ACC112 (cell line): ENCODE data around the gene GAS7.

Experiments
- H2AFZ ChIP-seq: fragments of 200-600 bp; sonication (generic); one replicate; pipeline ENCODE4 v1.6.0; 2017; ENCODE audit warnings: antibody characterized with exemption, low read length; ENCODE audit not compliant: unreplicated experiment
- H3K27ac ChIP-seq: fragments of 200-600 bp; sonication (generic); 2 replicates; pipeline ENCODE4 v1.5.1; 2014; ENCODE audit warnings: low read depth, mild to moderate bottlenecking, antibody characterized with exemption, low read length, moderate library complexity
- H3K27me3 ChIP-seq: fragments of 200-600 bp; sonication (generic); 2 replicates; pipeline ENCODE4 v1.6.1; 2014; ENCODE audit warnings: mild to moderate bottlenecking, antibody characterized with exemption, low read length, moderate library complexity, mixed read lengths; ENCODE audit not compliant: insufficient read depth
- H3K36me3 ChIP-seq: fragments of 200-600 bp; sonication (generic); 2 replicates; pipeline ENCODE4 v1.6.1; 2016; ENCODE audit warnings: mild to moderate bottlenecking, antibody characterized with exemption, low read length, moderate library complexity, mixed read lengths; ENCODE audit not compliant: insufficient read depth
- H3K4me1 ChIP-seq: fragments of 200-600 bp; sonication (generic); one replicate; pipeline ENCODE4 v1.6.1; 2016; ENCODE audit warnings: low read length, mixed read lengths; ENCODE audit not compliant: insufficient read depth, unreplicated experiment, control insufficient read depth
- H3K4me3 ChIP-seq: fragments of 200-600 bp; sonication (generic); 2 replicates; pipeline ENCODE4 v1.5.1; 2014; ENCODE audit warnings: mild to moderate bottlenecking, low read depth, low read length
- H3K79me2 ChIP-seq: fragments of 200-600 bp; sonication (generic); one replicate; pipeline ENCODE4 v1.6.0; 2016; ENCODE audit warnings: low read length; ENCODE audit not compliant: control insufficient read depth, unreplicated experiment, insufficient read depth

GAS7 gene

GRCh38 chr17:10135539-10136257 is 62.7 kb downstream of the GAS7 start:
- H3K79me2 ChIP-seq, result no peaks in the 10 kb centered on the region
- no peak overlapping the region for H2AFZ ChIP-seq
- H3K27me3 ChIP-seq, result no peaks in the 10 kb centered on the region
- H3K36me3 ChIP-seq, result no peaks in the 10 kb centered on the region
- no peak overlapping the region; the same call in 1 of the 2 replicates for H3K27ac ChIP-seq
- no peak overlapping the region for H3K4me3 ChIP-seq
- H3K4me1 ChIP-seq, result peaks cover 7% of the 10 kb centered on the region

GRCh38 chr17:10130677-10131076 is 67.7 kb downstream of the GAS7 start:
- Histone ChIP-seq H3K4me3 (no peak overlapping the region), H3K27me3 (no peaks in the 10 kb centered on the region), H3K79me2 (no peaks in the 10 kb centered on the region), H3K27ac (no peak overlapping the region), H3K4me1 (peaks cover 20% of the 10 kb centered on the region), H3K36me3 (no peaks in the 10 kb centered on the region), H2AFZ (no peak overlapping the region)

GRCh38 chr17:10130263-10130662 is 68.1 kb downstream of the GAS7 start:
- no peaks in the 10 kb centered on the region for H3K79me2 ChIP-seq

GRCh38 chr17:10127819-10128425 is 70.5 kb downstream of the GAS7 start:
- H3K27ac ChIP-seq, result peak overlapping the region; percentile 75
- H3K4me1 ChIP-seq, result peaks cover 18% of the 10 kb centered on the region
- H3K4me3 ChIP-seq, result no peak overlapping the region

More at GRCh38 chr17:10130263-10130662, 68.1 kb downstream of the GAS7 start:
- H3K36me3 ChIP-seq, result no peaks in the 10 kb centered on the region
- no peaks in the 10 kb centered on the region for H3K27me3 ChIP-seq
- no peak overlapping the region for H3K4me3 ChIP-seq
- H3K4me1 ChIP-seq, result peaks cover 18% of the 10 kb centered on the region
- H3K27ac ChIP-seq, result no peak overlapping the region
- H2AFZ ChIP-seq, result no peak overlapping the region

GRCh38 chr17:10126616-10127501 is 71.5 kb downstream of the GAS7 start:
- Histone ChIP-seq H3K79me2 (no peaks in the 10 kb centered on the region), H2AFZ (peak overlapping the region; percentile 55)

More at GRCh38 chr17:10127819-10128425, 70.5 kb downstream of the GAS7 start:
- Histone ChIP-seq H2AFZ (peak overlapping the region; percentile 55), H3K79me2 (no peaks in the 10 kb centered on the region), H3K27me3 (no peaks in the 10 kb centered on the region), H3K36me3 (no peaks in the 10 kb centered on the region)

GRCh38 chr17:10126276-10126615 is 72.2 kb downstream of the GAS7 start:
- Histone ChIP-seq H3K79me2 (no peaks in the 10 kb centered on the region), H3K36me3 (no peaks in the 10 kb centered on the region), H3K4me1 (peaks cover 18% of the 10 kb centered on the region), H3K4me3 (no peak overlapping the region), H3K27me3 (no peaks in the 10 kb centered on the region), H2AFZ (no peak overlapping the region), H3K27ac (no peak overlapping the region)

More at GRCh38 chr17:10126616-10127501, 71.5 kb downstream of the GAS7 start:
- Histone ChIP-seq H3K4me1 (peaks cover 18% of the 10 kb centered on the region), H3K4me3 (no peak overlapping the region), H3K27me3 (no peaks in the 10 kb centered on the region), H3K36me3 (no peaks in the 10 kb centered on the region), H3K27ac (peak overlapping the region; percentile 75)

GRCh38 chr17:10125531-10126275 is 72.7 kb downstream of the GAS7 start:
- Histone ChIP-seq H3K4me3 (no peak overlapping the region), H3K36me3 (no peaks in the 10 kb centered on the region), H3K4me1 (peaks cover 18% of the 10 kb centered on the region), H3K27me3 (no peaks in the 10 kb centered on the region), H3K79me2 (no peaks in the 10 kb centered on the region), H2AFZ (no peak overlapping the region), H3K27ac (no peak overlapping the region)

GRCh38 chr17:10123093-10123492 is 75.3 kb downstream of the GAS7 start:
- no peaks in the 10 kb centered on the region for H3K36me3 ChIP-seq
- H3K4me3 ChIP-seq, result no peak overlapping the region
- H2AFZ ChIP-seq, result no peak overlapping the region
- H3K27ac ChIP-seq, result no peak overlapping the region
- H3K4me1 ChIP-seq, result peaks cover 14% of the 10 kb centered on the region
- H3K79me2 ChIP-seq, result no peaks in the 10 kb centered on the region
- no peaks in the 10 kb centered on the region for H3K27me3 ChIP-seq

- no peaks in the 10 kb centered on the region for H3K27me3 ChIP-seq
- H3K27ac ChIP-seq, result no peak overlapping the region
- no peaks in the 10 kb centered on the region for H3K79me2 ChIP-seq
- no peaks in the 10 kb centered on the region for H3K36me3 ChIP-seq
- peaks cover 5% of the 10 kb centered on the region for H3K4me1 ChIP-seq
- H2AFZ ChIP-seq, result no peak overlapping the region
- H3K4me3 ChIP-seq, result no peak overlapping the region
These were observed 76.3 kb downstream of the GAS7 start for GRCh38 chr17:10121971-10122707.

GRCh38 chr17:10120749-10121148 is 77.7 kb downstream of the GAS7 start:
- H3K27ac ChIP-seq, result no peak overlapping the region

More at GRCh38 chr17:10120749-10121148, 77.7 kb downstream of the GAS7 start:
- Histone ChIP-seq H2AFZ (no peak overlapping the region), H3K79me2 (no peaks in the 10 kb centered on the region), H3K27me3 (no peaks in the 10 kb centered on the region), H3K36me3 (no peaks in the 10 kb centered on the region), H3K4me3 (no peak overlapping the region), H3K4me1 (peaks cover under 1% of the 10 kb centered on the region)
